Measurements from ENCODE around the gene GK. TPM values are rescaled to one million over a fixed set of nuclear protein-coding genes. Genes with fewer than 3 reads are reported as not detected.

GK gene
- total RNA-seq, 1 donor: 11.7 TPM

GRCh38 chrX:30654989-30655607 lies 1.9 kb downstream of the GK start:
- no peak for TF ChIP-seq CTCF (IDR thresholded peaks at IDR 0.05; ENCODE audit: insufficient read depth, low read depth, low read length)
- H3K4me3 ChIP-seq (ENCODE audit: low read depth, low read length): no peak overlapping the region
- DNase-seq (ENCODE audit: low read depth): peak; percentile 38

- no peak for TF ChIP-seq CTCF (IDR thresholded peaks at IDR 0.05; ENCODE audit: insufficient read depth, low read depth, low read length)
- DNase-seq (ENCODE audit: low read depth): peak; percentile 33
- no peak overlapping the region for H3K4me3 ChIP-seq (ENCODE audit: low read depth, low read length)
Measured at GRCh38 chrX:30655991-30656390, 2.8 kb downstream of the GK start.

- no peak for TF ChIP-seq CTCF (IDR thresholded peaks at IDR 0.05; ENCODE audit: insufficient read depth, low read depth, low read length)
- H3K4me3 ChIP-seq (ENCODE audit: low read depth, low read length): no peak overlapping the region
- peak; percentile 32 for DNase-seq (ENCODE audit: low read depth)
Measured at GRCh38 chrX:30657196-30658161, 4.3 kb downstream of the GK start.

- no peak overlapping the region for H3K4me3 ChIP-seq (ENCODE audit: low read depth, low read length)
- DNase-seq (ENCODE audit: low read depth): peak; percentile 96
- TF ChIP-seq CTCF (IDR thresholded peaks at IDR 0.05; ENCODE audit: insufficient read depth, low read depth, low read length): no peak
Measured at GRCh38 chrX:30659421-30659820, 6.2 kb downstream of the GK start.

GRCh38 chrX:30661228-30661627 lies 8.0 kb downstream of the GK start:
- H3K4me3 ChIP-seq (ENCODE audit: low read depth, low read length): no peak overlapping the region
- no peak for DNase-seq (ENCODE audit: low read depth)
- TF ChIP-seq CTCF (IDR thresholded peaks at IDR 0.05; ENCODE audit: insufficient read depth, low read depth, low read length): no peak

GRCh38 chrX:30663322-30663721 lies 10.1 kb downstream of the GK start:
- no peak overlapping the region for H3K4me3 ChIP-seq (ENCODE audit: low read depth, low read length)
- no peak for TF ChIP-seq CTCF (IDR thresholded peaks at IDR 0.05; ENCODE audit: insufficient read depth, low read depth, low read length)
- DNase-seq (ENCODE audit: low read depth): no peak

Data from fibroblast of villous mesenchyme (primary cell).